DND-41 (cell line): Measurements from ENCODE around the gene TPK1.

ENCODE experiments used
- ATAC-seq: fragments of 200-7000 bp; cut with Tn5 transposase; 3 replicates; pipeline ENCODE4 v1.9.1; 2021; ENCODE audit warnings: low read depth; ENCODE audit not compliant: insufficient read depth
- DNase-seq: peaks from one replicate; pipeline ENCODE4 v3.0.0-alpha.2; 2020
- H2AFZ ChIP-seq: 2 replicates; pipeline ENCODE4 v1.6.0; 2012; ENCODE audit warnings: low read depth, low read length
- H3K27ac ChIP-seq: 2 replicates; pipeline ENCODE4 v1.5.1; 2012; ENCODE audit warnings: low read length, inconsistent platforms
- H3K27me3 ChIP-seq: fragments of 200-600 bp; sonication (generic); 2 replicates; pipeline ENCODE4 v1.6.0; 2012; ENCODE audit warnings: low read length, mild to moderate bottlenecking, inconsistent platforms; ENCODE audit not compliant: insufficient read depth, poor library complexity
- H3K36me3 ChIP-seq: 2 replicates; pipeline ENCODE4 v1.5.1; 2012; ENCODE audit warnings: low read length, inconsistent platforms; ENCODE audit not compliant: insufficient read depth
- H3K4me1 ChIP-seq: 2 replicates; pipeline ENCODE4 v1.5.1; 2012; ENCODE audit warnings: mild to moderate bottlenecking, low read length; ENCODE audit not compliant: insufficient read depth
- H3K4me2 ChIP-seq: 2 replicates; pipeline ENCODE4 v1.6.0; 2012; ENCODE audit warnings: mild to moderate bottlenecking, moderate library complexity, low read length, inconsistent platforms; ENCODE audit not compliant: insufficient read depth
- H3K4me3 ChIP-seq, 2 experiments: fragments of 200-600 bp in 1 of 2; shearing (Covaris generic) in 1 of 2; 2 replicates each; pipeline ENCODE4 v1.5.1; 2012 to 2016; ENCODE audit warnings: inconsistent platforms in 2 of 2, low read length in 2 of 2, mild to moderate bottlenecking in 2 of 2, low read depth in 1 of 2, moderate library complexity in 1 of 2
- H3K79me2 ChIP-seq: 2 replicates; pipeline ENCODE4 v1.6.0; 2012; ENCODE audit warnings: low read length, inconsistent platforms; ENCODE audit not compliant: insufficient read depth
- H3K9ac ChIP-seq: 2 replicates; pipeline ENCODE4 v1.6.0; 2012; ENCODE audit warnings: low read depth, mild to moderate bottlenecking, inconsistent platforms, low read length, moderate library complexity
- H3K9me3 ChIP-seq: 2 replicates; pipeline ENCODE4 v1.5.1; 2012; ENCODE audit warnings: low read length, moderate library complexity, mild to moderate bottlenecking, inconsistent platforms; ENCODE audit not compliant: insufficient read depth, severe bottlenecking
- H4K20me1 ChIP-seq: 2 replicates; pipeline ENCODE4 v1.6.0; 2012; ENCODE audit warnings: low read length; ENCODE audit not compliant: insufficient read depth
- CTCF ChIP-seq: IDR thresholded peaks from 2 replicates; pipeline ENCODE4 v1.5.1; 2012; ENCODE audit warnings: borderline replicate concordance, low read length, moderate library complexity, mild to moderate bottlenecking; ENCODE audit not compliant: poor library complexity, severe bottlenecking; ENCODE audit errors: extremely low read depth
- EZH2 ChIP-seq: IDR thresholded peaks from 3 replicates; pipeline ENCODE4 v1.6.1; 2012; ENCODE audit warnings: borderline replicate concordance, low read depth, mild to moderate bottlenecking, moderate library complexity, low read length, inconsistent platforms; ENCODE audit not compliant: severe bottlenecking

The TPK1 gene

GRCh38 chr7:144534196-144534595 lies 301.7 kb downstream of the TPK1 start:
- Histone ChIP-seq H2AFZ (no peak overlapping the region), H3K9ac (no peak overlapping the region), H3K36me3 (no peaks in the 10 kb centered on the region), H3K9me3 (no peaks in the 10 kb centered on the region), H4K20me1 (no peaks in the 10 kb centered on the region), H3K4me1 (no peaks in the 10 kb centered on the region), H3K27me3 (no peaks in the 10 kb centered on the region), H3K4me2 (no peak overlapping the region), H3K27ac (no peak overlapping the region), H3K79me2 (no peaks in the 10 kb centered on the region), H3K4me3 (no peak overlapping the region)
- DNase-seq: no peak
- no peak for ATAC-seq
- TF ChIP-seq CTCF (no peak), EZH2 (no peak)

GRCh38 chr7:144531181-144531580 lies 304.7 kb downstream of the TPK1 start:
- no peaks in the 10 kb centered on the region for H3K36me3 ChIP-seq
- no peaks in the 10 kb centered on the region for H3K9me3 ChIP-seq
- H3K27ac ChIP-seq: no peak overlapping the region
- no peaks in the 10 kb centered on the region for H3K4me1 ChIP-seq
- ATAC-seq: no peak
- no peak for DNase-seq
- no peaks in the 10 kb centered on the region for H3K79me2 ChIP-seq
- H2AFZ ChIP-seq: no peak overlapping the region
- no peak overlapping the region for H3K4me3 ChIP-seq
- no peaks in the 10 kb centered on the region for H4K20me1 ChIP-seq
- TF ChIP-seq EZH2: no peak
- no peak for TF ChIP-seq CTCF
- no peak overlapping the region for H3K4me2 ChIP-seq
- H3K9ac ChIP-seq: no peak overlapping the region
- H3K27me3 ChIP-seq: no peaks in the 10 kb centered on the region

- Histone ChIP-seq H3K4me2 (no peak overlapping the region), H3K79me2 (no peaks in the 10 kb centered on the region), H3K9me3 (no peaks in the 10 kb centered on the region), H2AFZ (no peak overlapping the region), H3K4me1 (no peaks in the 10 kb centered on the region), H3K36me3 (no peaks in the 10 kb centered on the region), H4K20me1 (no peaks in the 10 kb centered on the region), H3K4me3 (no peak overlapping the region), H3K9ac (no peak overlapping the region), H3K27me3 (no peaks in the 10 kb centered on the region), H3K27ac (no peak overlapping the region)
- no peak for DNase-seq
- no peak for ATAC-seq
- TF ChIP-seq EZH2 (no peak), CTCF (no peak)
Observed at GRCh38 chr7:144529269-144529926, 306.5 kb downstream of the TPK1 start.

- H3K27me3 ChIP-seq: no peaks in the 10 kb centered on the region
- DNase-seq (no peak), ATAC-seq (no peak)
- H3K9me3 ChIP-seq: no peaks in the 10 kb centered on the region
- no peak overlapping the region for H3K4me3 ChIP-seq
- H2AFZ ChIP-seq: no peak overlapping the region
- no peak overlapping the region for H3K27ac ChIP-seq
- H3K36me3 ChIP-seq: no peaks in the 10 kb centered on the region
- no peak overlapping the region for H3K9ac ChIP-seq
- no peak overlapping the region for H3K4me2 ChIP-seq
- TF ChIP-seq CTCF (no peak), EZH2 (no peak)
- H3K79me2 ChIP-seq: no peaks in the 10 kb centered on the region
- H3K4me1 ChIP-seq: no peaks in the 10 kb centered on the region
- H4K20me1 ChIP-seq: no peaks in the 10 kb centered on the region
Observed at GRCh38 chr7:144528536-144529045, 307.3 kb downstream of the TPK1 start.
